GM18861 (cell line): ENCODE results near the gene RFPL2.
"Not testable (repeated sequence)": the region's sequence is repeated elsewhere in the genome, so short reads cannot be mapped to it uniquely, and the experiment has no call there.

Experiments used
- ATAC-seq: cut with Tn5 transposase; IDR thresholded peaks from one replicate; pipeline ENCODE4 v1.9.1; 2021; ENCODE audit not compliant: unreplicated experiment

Gene RFPL2

DNA sequence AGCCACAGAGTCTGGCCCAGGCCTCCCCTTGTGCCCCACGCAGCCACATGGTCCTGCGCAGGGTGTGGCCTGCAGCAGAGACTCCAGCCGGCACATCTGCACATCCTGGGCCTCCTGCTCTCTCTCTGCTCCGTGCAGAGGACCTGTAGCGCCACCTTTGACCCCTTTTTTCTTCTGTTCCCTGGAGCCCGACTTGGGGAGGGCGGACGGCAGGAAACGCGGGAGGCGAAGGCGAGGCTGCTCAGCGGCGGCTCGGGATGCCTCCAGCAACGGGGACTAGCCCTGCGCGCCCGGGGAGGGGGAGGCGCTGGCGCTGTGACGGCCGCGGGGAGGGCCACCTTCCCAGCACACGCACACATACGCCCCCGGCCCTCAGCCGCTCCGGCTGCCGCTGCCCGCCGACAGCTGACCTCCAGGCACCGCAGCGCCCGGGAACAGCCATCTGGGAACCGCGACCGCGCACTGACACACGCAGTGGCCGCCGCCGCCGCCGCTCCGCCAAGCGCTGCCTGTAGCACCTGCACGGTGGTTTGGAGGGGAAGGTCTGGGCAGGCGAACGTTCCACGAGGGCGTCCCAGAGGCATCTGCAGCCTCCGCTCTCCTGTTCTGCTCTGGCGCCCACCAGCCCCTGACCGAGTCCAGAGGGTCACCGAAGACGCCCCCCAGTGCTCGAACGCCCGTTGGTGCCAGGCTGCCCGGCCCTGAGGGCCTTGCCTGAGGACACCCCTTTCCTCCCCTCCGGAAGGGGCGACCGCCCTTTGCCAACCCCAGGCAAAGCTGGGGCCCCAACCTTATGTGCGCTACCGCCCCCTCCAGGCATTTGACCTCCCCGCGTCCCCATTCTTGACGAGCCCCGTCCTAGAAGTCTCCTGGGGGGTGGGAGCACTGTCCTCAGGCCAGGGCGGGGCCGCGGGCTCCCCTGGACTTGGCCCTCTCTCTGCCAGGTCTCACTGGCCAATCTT lies 28.9 kb downstream of the RFPL2 start:
- no peak for ATAC-seq

- no peak for ATAC-seq
Observed at GRCh38 chr22:32175115-32175514, 29.8 kb downstream of the RFPL2 start.

GRCh38 chr22:32165681-32166080 lies 39.2 kb downstream of the RFPL2 start:
- no peak for ATAC-seq

DNA sequence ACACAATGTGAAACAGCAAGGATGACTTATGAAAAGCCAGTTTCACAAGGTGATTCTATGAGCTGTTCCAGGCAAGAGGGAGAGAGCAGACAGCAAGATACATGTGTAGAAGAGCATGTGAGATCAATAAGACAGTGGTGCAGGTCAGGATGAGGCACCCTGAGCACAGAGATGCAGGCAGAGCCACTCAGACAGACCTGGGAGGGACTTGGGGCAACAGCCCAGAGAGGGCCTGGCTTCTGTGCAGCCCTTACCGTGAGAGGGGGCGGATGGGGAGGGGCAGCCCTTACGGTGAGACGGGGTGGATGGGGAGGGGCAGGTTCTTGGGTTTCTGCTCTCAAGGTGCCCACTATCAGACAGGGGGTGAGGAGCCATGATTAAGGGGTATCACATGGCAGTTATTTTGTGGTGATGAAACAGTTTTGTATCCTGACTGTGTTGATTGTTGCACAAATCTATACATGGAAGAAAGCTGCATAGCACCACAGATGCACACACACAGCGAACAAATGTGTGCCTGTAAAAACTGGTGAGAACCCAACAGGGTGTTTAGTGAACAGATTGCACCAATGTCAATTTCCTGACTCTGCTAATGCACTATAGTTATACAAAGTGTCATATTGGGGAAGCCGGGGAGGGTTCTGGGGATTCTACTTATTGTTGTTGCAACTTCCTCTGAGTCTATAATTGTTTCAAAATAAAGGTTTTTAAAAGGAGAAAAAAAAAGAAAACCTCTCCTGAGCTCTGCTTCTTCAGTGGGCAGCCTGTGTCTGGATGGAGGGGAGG lies 40.6 kb downstream of the RFPL2 start:
- ATAC-seq: no peak

DNA sequence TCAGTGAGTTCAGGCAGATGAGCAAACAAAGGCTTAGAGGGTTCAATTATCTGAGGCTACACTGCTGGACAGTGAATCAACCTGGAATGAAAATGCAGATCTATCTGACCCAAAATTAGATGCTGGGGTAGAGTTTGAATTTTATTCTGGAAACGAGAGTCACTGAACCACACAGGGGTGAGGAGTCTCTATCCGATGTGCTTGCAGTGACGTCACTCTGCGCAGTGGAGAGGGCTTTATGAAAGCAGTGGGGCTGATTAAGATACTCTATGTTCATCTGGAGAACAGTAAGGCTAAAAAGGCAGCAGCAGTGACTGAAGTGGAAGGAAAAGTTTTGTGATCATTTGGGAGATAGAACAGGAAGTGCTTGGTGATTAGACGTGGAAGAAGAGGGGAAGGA lies 44.5 kb downstream of the RFPL2 start:
- ATAC-seq: not testable (repeated sequence)

- ATAC-seq: no peak
Observed at GRCh38 chr22:32158712-32159533, 46.0 kb downstream of the RFPL2 start, which contains the start of gene C22orf42. Gene C22orf42 (minus strand): TSS chr22:32159303. CDS start chr22:32159215, 88 bp downstream.

DNA sequence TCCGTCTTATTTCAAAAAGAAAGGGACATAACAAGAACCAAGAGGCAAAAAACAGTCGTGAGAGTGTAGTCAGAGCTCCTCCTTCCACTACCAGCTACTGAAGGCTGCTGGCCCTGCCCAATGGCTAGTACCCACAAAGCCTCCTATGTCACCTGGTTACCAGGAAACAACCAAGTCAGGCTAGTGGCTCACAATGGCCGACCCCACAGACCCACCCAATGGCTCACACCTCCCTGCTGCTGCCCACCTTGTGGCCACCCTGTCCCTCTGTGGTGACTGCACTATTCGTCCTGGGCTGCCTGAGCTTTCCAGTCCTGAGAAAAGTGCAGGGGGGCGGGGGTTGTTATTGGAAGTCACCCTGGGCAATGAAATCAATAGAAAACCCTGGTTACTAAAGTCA lies 47.2 kb downstream of the RFPL2 start:
- ATAC-seq: not testable (repeated sequence)

DNA sequence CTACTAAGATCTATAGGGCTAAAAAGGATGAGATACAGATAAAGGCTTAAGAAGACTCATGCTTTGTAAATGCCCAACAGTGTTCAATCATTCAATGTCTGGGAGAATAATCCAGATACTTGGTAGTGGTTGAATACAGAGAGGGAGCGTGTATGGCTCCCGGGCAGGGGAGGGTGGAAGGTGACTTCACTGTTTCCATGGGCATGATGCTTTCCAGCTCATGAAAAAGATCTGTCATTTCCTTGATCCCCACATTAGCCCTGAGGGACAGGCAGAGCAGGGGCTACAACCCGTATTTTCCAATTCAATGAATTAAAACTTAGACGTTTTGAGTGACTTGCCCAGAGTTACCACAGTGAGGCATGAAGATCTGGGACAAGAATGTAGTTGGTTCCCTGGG lies 50.1 kb downstream of the RFPL2 start:
- ATAC-seq: not testable (repeated sequence)

- ATAC-seq: not testable (repeated sequence)
Observed at GRCh38 chr22:32151641-32152040, 53.2 kb downstream of the RFPL2 start.

- ATAC-seq: not testable (repeated sequence)
Observed at GRCh38 chr22:32150647-32151046, 54.2 kb downstream of the RFPL2 start.

- ATAC-seq: not testable (repeated sequence)
Observed at GRCh38 chr22:32148372-32148771, 56.5 kb downstream of the RFPL2 start.

- ATAC-seq: not testable (repeated sequence)
Observed at GRCh38 chr22:32147128-32147527, 57.7 kb downstream of the RFPL2 start.

DNA sequence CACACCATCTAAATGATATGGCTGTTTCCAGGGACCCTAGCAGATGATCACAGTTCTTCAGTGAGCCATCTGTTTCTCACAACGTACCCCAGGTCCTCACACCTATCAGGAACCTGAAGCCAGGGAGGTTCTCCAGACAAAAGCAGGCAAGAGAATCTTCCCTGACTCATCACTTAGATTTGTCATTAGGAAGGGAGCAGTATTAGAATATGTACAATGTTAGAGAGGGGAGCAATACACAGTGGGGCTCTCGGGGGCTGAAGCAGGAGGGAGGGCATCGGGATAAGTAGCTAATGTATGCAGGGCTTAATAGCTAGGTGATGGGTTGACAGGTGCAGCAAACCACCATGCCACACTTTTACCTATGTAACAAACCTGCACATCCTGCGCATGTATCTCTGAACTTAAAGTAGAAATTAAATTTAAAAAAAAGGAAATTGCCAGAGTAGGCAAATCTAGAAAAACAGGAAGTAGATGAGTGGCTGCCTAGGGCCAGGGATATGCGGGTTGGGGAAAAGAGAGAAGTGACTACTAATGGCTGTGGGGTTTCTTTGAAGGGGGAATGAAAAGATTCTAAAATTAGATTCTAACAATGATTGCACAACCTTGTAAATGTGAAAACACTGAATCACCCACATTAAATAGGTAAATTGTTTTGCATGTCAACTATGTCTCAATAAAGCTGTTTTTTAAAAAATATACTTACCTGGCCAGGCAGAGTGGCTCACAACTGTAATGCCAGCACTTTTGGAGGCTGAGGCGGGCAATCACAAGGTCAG lies 60.2 kb downstream of the RFPL2 start:
- ATAC-seq: no peak

DNA sequence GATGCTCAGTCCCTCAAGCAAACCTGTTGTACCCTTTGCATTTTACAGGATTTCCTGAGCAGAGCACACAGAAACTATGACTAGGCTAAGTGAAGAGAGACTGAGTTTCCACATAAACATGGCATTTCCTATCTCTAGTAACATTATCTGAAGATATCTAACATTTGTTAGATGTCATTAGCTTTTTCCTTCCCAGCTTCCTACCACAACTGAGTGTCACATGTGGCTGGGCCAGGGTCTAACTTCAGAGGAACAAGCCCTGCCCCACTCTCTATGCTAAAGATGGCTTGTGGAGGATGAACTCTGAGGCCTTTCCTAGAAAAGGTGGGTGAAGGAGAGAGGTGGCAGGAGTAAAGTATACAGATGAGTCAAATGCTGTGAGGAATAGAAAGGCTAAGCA lies 62.3 kb downstream of the RFPL2 start:
- ATAC-seq: no peak

DNA sequence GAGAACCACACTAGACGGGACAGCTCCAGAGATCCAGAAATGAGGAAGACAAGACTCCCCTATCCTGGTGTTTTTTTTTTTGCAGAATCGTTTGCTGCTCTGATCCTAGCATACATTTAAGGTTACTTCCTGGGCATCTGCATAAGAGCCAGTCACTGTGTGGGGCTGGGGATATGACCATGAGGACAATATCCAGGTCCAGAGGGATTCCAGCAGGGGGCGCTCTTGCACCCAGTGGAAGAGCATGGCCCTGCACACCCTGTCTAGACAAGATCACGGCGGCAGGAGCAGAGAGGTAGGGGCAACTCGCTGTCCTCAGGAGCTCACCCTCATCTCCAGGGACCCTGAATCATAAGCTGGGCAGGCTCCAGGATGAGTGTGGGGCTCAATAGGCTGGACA lies 64.2 kb downstream of the RFPL2 start:
- not testable (repeated sequence) for ATAC-seq
